ENCODE measurements around the gene ARHGAP32. TPM values are rescaled to one million over a fixed set of nuclear protein-coding genes. Genes with fewer than 3 reads are reported as not detected.

ARHGAP32 gene
- total RNA-seq, 2 experiments from 2014 or later: 8.7 to 10.0 TPM

DNA sequence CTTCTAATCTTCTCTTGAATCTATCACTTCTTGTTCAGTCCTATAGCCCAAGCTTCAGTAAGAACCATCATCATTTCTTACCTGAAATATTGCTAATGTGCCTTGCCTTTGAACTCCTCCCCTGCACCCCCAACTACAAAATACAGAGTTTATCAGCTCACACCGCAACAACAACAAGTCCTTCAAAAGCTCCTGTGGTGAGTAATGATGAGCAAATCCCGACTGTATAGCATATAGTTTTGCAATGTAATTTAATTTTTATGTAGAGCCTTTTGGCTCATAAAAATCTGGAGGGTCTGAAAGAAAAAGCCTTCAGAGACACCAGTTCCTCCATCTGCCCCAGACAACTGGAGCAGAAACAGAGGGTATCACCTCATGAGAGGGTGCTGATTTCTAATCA, 124.7 kb downstream of the ARHGAP32 start:
- H3K27me3 Mint-ChIP-seq: no peaks in the 10 kb centered on the region
- peaks cover 25% of the 10 kb centered on the region for H3K36me3 Mint-ChIP-seq (ENCODE audit: low read depth)
- Histone ChIP-seq H3K36me3 (ENCODE audit: insufficient read depth, low read length) (no peaks in the 10 kb centered on the region), H3K4me3 (ENCODE audit: low read length) (no peak overlapping the region), H3K9me3 (ENCODE audit: control insufficient read depth in 1 of 2, insufficient read depth in 1 of 2, low read length in 2 of 2) (no peaks in the 10 kb centered on the region), H3K27me3 (ENCODE audit: control insufficient read depth in 1 of 2, insufficient read depth in 2 of 2, low read length in 2 of 2) (no peaks in the 10 kb centered on the region), H3K27ac (ENCODE audit: low read depth in 1 of 2, low read length in 2 of 2) (no peak overlapping the region), H3K4me1 (ENCODE audit: insufficient read depth, low read length) (no peaks in the 10 kb centered on the region)
- no peak for ATAC-seq (ENCODE audit: poor library complexity)
- no peak for DNase-seq
- POLR2A ChIA-PET: no interaction called here
- H3K27ac Mint-ChIP-seq: no peak overlapping the region
- TF ChIP-seq, protein P1, sequence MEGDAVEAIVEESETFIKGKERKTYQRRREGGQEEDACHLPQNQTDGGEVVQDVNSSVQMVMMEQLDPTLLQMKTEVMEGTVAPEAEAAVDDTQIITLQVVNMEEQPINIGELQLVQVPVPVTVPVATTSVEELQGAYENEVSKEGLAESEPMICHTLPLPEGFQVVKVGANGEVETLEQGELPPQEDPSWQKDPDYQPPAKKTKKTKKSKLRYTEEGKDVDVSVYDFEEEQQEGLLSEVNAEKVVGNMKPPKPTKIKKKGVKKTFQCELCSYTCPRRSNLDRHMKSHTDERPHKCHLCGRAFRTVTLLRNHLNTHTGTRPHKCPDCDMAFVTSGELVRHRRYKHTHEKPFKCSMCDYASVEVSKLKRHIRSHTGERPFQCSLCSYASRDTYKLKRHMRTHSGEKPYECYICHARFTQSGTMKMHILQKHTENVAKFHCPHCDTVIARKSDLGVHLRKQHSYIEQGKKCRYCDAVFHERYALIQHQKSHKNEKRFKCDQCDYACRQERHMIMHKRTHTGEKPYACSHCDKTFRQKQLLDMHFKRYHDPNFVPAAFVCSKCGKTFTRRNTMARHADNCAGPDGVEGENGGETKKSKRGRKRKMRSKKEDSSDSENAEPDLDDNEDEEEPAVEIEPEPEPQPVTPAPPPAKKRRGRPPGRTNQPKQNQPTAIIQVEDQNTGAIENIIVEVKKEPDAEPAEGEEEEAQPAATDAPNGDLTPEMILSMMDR (IDR thresholded peaks at IDR 0.05): no peak
- no peak overlapping the region for H3K4me3 Mint-ChIP-seq
- CTCF ChIA-PET: no interaction called here
- no peaks in the 10 kb centered on the region for H3K4me1 Mint-ChIP-seq (ENCODE audit: low read depth)
- intact Hi-C loops (cut with DNase I, micrococcal nuclease): no loop called here
- no peaks in the 10 kb centered on the region for H3K9me3 Mint-ChIP-seq

- H3K27ac ChIP-seq (ENCODE audit: low read depth in 1 of 2, low read length in 2 of 2): no peak overlapping the region
- H3K9me3 ChIP-seq (ENCODE audit: control insufficient read depth in 1 of 2, insufficient read depth in 1 of 2, low read length in 2 of 2): no peaks in the 10 kb centered on the region
- H3K27me3 ChIP-seq (ENCODE audit: control insufficient read depth in 1 of 2, insufficient read depth in 2 of 2, low read length in 2 of 2): no peaks in the 10 kb centered on the region
- H3K36me3 ChIP-seq (ENCODE audit: insufficient read depth, low read length): no peaks in the 10 kb centered on the region
- no peaks in the 10 kb centered on the region for H3K27me3 Mint-ChIP-seq
- POLR2A ChIA-PET: no interaction called here
- no peaks in the 10 kb centered on the region for H3K9me3 Mint-ChIP-seq
- no peak overlapping the region for H3K4me3 ChIP-seq (ENCODE audit: low read length)
- ATAC-seq (ENCODE audit: poor library complexity) (no peak), DNase-seq (no peak)
- TF ChIP-seq, protein P1 (IDR thresholded peaks at IDR 0.05): no peak
- H3K4me1 Mint-ChIP-seq (ENCODE audit: low read depth): no peaks in the 10 kb centered on the region
- CTCF ChIA-PET: no interaction called here
- intact Hi-C loops (cut with DNase I, micrococcal nuclease): no loop called here
- H3K4me1 ChIP-seq (ENCODE audit: insufficient read depth, low read length): no peaks in the 10 kb centered on the region
- no peak overlapping the region for H3K4me3 Mint-ChIP-seq
- H3K36me3 Mint-ChIP-seq (ENCODE audit: low read depth): peaks cover 28% of the 10 kb centered on the region
- no peak overlapping the region for H3K27ac Mint-ChIP-seq
Measured at GRCh38 chr11:129066229-129066628, 125.9 kb downstream of the ARHGAP32 start.

DNA sequence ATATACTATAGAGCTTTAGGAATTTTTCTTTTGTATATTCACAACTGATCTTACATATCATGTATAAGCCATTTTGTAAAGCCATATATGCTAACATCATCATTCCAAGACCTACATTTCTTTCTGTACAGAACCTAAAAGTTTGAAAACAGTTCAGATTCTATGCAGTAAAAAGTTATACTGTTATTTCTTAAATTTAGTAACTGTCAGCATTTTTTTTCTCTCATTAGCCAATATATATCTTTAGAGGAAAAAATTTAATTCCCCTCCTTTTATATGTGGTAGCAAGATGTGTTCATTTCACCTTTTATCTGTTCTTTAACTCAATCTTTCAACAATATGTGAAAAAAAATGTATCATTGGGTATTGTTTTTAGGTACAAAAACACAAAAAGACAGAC, 129.0 kb downstream of the ARHGAP32 start:
- DNase-seq (no peak), ATAC-seq (ENCODE audit: poor library complexity) (no peak)
- H3K4me1 Mint-ChIP-seq (ENCODE audit: low read depth): no peaks in the 10 kb centered on the region
- H3K27me3 ChIP-seq (ENCODE audit: control insufficient read depth in 1 of 2, insufficient read depth in 2 of 2, low read length in 2 of 2): no peaks in the 10 kb centered on the region
- no peaks in the 10 kb centered on the region for H3K36me3 ChIP-seq (ENCODE audit: insufficient read depth, low read length)
- H3K4me3 Mint-ChIP-seq: no peak overlapping the region
- peaks cover 28% of the 10 kb centered on the region for H3K36me3 Mint-ChIP-seq (ENCODE audit: low read depth)
- no peaks in the 10 kb centered on the region for H3K4me1 ChIP-seq (ENCODE audit: insufficient read depth, low read length)
- no peak overlapping the region for H3K27ac ChIP-seq (ENCODE audit: low read depth in 1 of 2, low read length in 2 of 2)
- H3K9me3 ChIP-seq (ENCODE audit: control insufficient read depth in 1 of 2, insufficient read depth in 1 of 2, low read length in 2 of 2): no peaks in the 10 kb centered on the region
- CTCF ChIA-PET: no interaction called here
- no peaks in the 10 kb centered on the region for H3K9me3 Mint-ChIP-seq
- intact Hi-C loops (cut with DNase I, micrococcal nuclease): no loop called here
- H3K4me3 ChIP-seq (ENCODE audit: low read length): no peak overlapping the region
- POLR2A ChIA-PET: no interaction called here
- TF ChIP-seq, protein P1 (IDR thresholded peaks at IDR 0.05): no peak
- no peak overlapping the region for H3K27ac Mint-ChIP-seq
- H3K27me3 Mint-ChIP-seq: no peaks in the 10 kb centered on the region
